Mammary epithelial cell (primary cell): ENCODE measurements around the gene RAD51B.

Experiments
- EZH2 ChIP-seq: IDR thresholded peaks from 2 replicates; pipeline ENCODE4 v1.6.1; 2012; ENCODE audit warnings: low read length, inconsistent platforms, borderline replicate concordance
- TF ChIP-seq, protein P1 (sequence below), 2 donors: IDR thresholded peaks in 1 of 2; conservative IDR thresholded peaks in 1 of 2; 2 replicates each; pipeline ENCODE4 v1.5.1; 2011 to 2012; ENCODE audit warnings: inconsistent platforms in 2 of 2, low read length in 2 of 2, mild to moderate bottlenecking in 2 of 2, control low read depth in 1 of 2, low read depth in 1 of 2; ENCODE audit not compliant: insufficient read depth in 1 of 2; ENCODE audit errors: extremely low read depth in 1 of 2

DNA sequence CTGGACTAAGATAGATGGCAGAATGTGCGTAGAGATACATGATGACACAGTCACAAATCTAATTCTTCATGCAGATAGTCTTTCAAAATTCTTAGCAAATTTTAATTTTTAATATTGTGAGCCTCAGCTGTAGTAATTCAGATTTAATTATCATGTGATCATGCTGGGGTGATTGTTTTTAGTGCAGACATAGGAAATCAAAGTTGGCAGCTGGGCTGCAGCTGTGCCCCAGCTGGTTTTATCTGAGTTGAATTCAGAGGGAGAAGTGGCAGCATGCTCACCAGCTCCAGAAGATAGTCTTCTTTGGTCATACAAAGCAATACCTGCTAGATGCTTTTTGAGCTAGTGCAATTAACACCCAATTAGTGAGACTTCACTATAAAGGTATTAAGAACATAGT is 292.9 kb downstream of the RAD51B start:
- TF ChIP-seq, protein P1, sequence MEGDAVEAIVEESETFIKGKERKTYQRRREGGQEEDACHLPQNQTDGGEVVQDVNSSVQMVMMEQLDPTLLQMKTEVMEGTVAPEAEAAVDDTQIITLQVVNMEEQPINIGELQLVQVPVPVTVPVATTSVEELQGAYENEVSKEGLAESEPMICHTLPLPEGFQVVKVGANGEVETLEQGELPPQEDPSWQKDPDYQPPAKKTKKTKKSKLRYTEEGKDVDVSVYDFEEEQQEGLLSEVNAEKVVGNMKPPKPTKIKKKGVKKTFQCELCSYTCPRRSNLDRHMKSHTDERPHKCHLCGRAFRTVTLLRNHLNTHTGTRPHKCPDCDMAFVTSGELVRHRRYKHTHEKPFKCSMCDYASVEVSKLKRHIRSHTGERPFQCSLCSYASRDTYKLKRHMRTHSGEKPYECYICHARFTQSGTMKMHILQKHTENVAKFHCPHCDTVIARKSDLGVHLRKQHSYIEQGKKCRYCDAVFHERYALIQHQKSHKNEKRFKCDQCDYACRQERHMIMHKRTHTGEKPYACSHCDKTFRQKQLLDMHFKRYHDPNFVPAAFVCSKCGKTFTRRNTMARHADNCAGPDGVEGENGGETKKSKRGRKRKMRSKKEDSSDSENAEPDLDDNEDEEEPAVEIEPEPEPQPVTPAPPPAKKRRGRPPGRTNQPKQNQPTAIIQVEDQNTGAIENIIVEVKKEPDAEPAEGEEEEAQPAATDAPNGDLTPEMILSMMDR (conservative IDR thresholded peaks at IDR 0.05 in 1 of 2, IDR thresholded peaks at IDR 0.05 in 1 of 2; ENCODE audit: extremely low read depth in 1 of 2, insufficient read depth in 1 of 2, low read depth in 1 of 2, low read length in 2 of 2): no peak
- TF ChIP-seq EZH2: no peak
